PFSK-1 (cell line): ENCODE measurements around the gene PAQR3.

Experiments
- FOXP2 ChIP-seq: optimal IDR thresholded peaks from 2 replicates; pipeline ENCODE3; 2011; ENCODE audit warnings: borderline replicate concordance, control low read depth, inconsistent platforms; ENCODE audit not compliant: insufficient read depth; ENCODE audit errors: extremely low read length, extremely low read depth
- POLR2AphosphoS5 ChIP-seq: IDR thresholded peaks from 2 replicates; pipeline ENCODE4 v1.6.1; 2012; ENCODE audit warnings: low read depth, mild to moderate bottlenecking, control low read depth, low read length, moderate library complexity
- SIN3A ChIP-seq: IDR thresholded peaks from 2 replicates; pipeline ENCODE4 v1.6.1; 2012; ENCODE audit warnings: mild to moderate bottlenecking, low read length, moderate library complexity, borderline replicate concordance; ENCODE audit not compliant: insufficient read depth
- TAF1 ChIP-seq: IDR thresholded peaks from 2 replicates; pipeline ENCODE4 v1.6.1; 2012; ENCODE audit warnings: low read length, control low read depth, borderline replicate concordance; ENCODE audit not compliant: insufficient read depth
- TF ChIP-seq, protein P1 (sequence below), 2 experiments: IDR thresholded peaks; 2 replicates each; pipeline versions ENCODE4 v1.6.1 to v1.8.0; 2011 to 2012; ENCODE audit warnings: low read depth in 2 of 2, low read length in 2 of 2, control low read depth in 1 of 2, inconsistent platforms in 1 of 2, mild to moderate bottlenecking in 1 of 2, moderate library complexity in 1 of 2; ENCODE audit not compliant: insufficient read depth in 1 of 2

PAQR3 gene

DNA sequence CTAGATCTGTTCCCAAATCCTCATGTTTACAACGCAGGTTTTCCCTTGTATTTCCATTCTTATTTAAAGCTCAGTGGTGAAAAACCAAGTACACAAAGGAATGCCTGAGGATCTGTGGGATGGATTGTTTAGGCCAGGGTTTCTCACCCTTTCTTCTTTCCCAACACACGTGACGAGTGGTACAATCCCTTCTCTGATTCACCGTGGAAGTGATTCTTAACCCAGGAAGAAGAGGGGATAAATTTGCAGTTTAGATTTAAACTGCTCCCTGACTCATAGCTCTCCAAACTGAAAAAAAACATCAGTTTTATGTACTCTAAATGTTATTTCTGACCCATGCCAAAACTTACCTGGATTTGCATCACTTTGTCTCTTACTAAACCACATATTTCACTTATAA, 17.0 kb downstream of the PAQR3 start:
- TF ChIP-seq POLR2AphosphoS5 (no peak), SIN3A (no peak), FOXP2 (no peak), TAF1 (no peak)
- TF ChIP-seq, protein P1, sequence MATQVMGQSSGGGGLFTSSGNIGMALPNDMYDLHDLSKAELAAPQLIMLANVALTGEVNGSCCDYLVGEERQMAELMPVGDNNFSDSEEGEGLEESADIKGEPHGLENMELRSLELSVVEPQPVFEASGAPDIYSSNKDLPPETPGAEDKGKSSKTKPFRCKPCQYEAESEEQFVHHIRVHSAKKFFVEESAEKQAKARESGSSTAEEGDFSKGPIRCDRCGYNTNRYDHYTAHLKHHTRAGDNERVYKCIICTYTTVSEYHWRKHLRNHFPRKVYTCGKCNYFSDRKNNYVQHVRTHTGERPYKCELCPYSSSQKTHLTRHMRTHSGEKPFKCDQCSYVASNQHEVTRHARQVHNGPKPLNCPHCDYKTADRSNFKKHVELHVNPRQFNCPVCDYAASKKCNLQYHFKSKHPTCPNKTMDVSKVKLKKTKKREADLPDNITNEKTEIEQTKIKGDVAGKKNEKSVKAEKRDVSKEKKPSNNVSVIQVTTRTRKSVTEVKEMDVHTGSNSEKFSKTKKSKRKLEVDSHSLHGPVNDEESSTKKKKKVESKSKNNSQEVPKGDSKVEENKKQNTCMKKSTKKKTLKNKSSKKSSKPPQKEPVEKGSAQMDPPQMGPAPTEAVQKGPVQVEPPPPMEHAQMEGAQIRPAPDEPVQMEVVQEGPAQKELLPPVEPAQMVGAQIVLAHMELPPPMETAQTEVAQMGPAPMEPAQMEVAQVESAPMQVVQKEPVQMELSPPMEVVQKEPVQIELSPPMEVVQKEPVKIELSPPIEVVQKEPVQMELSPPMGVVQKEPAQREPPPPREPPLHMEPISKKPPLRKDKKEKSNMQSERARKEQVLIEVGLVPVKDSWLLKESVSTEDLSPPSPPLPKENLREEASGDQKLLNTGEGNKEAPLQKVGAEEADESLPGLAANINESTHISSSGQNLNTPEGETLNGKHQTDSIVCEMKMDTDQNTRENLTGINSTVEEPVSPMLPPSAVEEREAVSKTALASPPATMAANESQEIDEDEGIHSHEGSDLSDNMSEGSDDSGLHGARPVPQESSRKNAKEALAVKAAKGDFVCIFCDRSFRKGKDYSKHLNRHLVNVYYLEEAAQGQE (IDR thresholded peaks at IDR 0.05; ENCODE audit: insufficient read depth in 1 of 2, low read depth in 2 of 2, low read length in 2 of 2): no peak

DNA sequence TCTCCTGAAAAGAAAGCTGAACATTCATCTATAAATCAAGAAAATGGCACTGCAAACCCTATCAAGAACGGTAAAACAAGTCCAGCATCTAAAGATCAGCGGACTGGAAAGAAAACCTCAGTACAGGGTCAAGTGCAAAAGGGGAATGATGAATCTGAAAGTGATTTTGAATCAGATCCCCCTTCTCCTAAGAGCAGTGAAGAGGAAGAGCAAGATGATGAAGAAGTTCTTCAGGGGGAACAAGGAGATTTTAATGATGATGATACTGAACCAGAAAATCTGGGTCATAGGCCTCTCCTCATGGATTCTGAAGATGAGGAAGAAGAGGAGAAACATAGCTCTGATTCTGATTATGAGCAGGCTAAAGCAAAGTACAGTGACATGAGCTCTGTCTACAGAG, 28.6 kb downstream of the PAQR3 start:
- TF ChIP-seq POLR2AphosphoS5 (no peak), SIN3A (no peak), FOXP2 (no peak), TAF1 (no peak)
- TF ChIP-seq, protein P1 (IDR thresholded peaks at IDR 0.05; ENCODE audit: insufficient read depth in 1 of 2, low read depth in 2 of 2, low read length in 2 of 2): no peak

DNA sequence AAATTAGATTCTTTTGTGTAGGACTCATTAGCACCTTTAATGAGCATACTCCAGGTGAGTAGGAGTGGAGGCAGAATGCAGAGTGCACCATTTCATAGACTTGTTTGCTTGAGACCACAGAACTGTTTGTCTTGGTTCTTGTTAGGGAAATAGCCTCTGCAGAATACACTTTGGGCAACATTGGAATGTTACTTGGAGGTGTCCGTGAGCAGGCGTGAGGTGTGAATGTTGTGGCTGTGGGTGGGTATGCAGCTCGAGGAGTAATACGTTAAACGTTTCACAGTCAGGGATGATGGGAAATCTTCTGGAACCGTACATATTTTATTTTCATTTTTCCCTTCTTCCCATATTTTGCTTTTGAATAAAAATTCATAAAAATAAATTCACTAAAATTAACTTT, 31.6 kb downstream of the PAQR3 start:
- TF ChIP-seq TAF1 (no peak), POLR2AphosphoS5 (no peak), SIN3A (no peak), FOXP2 (no peak)
- TF ChIP-seq, protein P1 (IDR thresholded peaks at IDR 0.05; ENCODE audit: insufficient read depth in 1 of 2, low read depth in 2 of 2, low read length in 2 of 2): no peak

DNA sequence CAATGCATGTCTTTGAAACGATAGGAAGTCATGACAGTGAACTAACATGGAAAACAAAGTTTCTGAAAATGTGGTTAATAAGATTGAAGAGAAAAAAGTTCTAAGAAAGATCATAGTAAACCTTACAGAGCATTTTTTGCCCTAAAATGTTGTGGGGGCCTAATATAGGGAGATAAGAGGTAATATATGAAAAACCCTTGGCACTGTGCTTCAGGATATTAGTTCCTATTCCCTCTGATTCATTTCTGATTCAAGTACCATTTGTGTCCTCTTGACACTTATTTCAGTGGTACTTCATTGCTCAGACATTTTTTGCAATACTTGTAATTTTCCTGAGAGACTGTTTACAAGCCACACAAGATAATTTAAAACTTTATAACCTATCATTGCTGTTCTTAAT, 35.1 kb downstream of the PAQR3 start:
- TF ChIP-seq FOXP2 (no peak), SIN3A (no peak), POLR2AphosphoS5 (no peak), TAF1 (no peak)
- TF ChIP-seq, protein P1 (IDR thresholded peaks at IDR 0.05; ENCODE audit: insufficient read depth in 1 of 2, low read depth in 2 of 2, low read length in 2 of 2): no peak

DNA sequence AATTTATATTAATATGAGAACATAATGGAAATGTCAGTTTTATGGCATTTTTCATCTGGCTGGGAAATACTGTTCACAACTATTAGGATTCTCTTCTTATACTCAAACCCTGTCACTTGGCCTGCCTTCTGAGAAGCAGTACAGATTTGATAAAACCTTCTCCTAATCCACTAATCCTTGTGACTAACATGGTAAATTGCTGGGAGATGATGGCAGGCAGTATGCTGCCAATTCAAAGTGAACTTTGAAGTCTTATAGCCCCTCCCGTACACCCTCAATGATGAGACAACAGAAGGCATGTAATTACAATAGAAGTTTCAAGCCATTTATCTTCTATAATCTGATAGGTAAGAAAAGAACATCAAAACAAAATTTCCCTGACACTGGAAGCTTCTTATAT, 36.9 kb downstream of the PAQR3 start:
- no peak for TF ChIP-seq TAF1
- TF ChIP-seq FOXP2: no peak
- TF ChIP-seq, protein P1 (IDR thresholded peaks at IDR 0.05; ENCODE audit: insufficient read depth in 1 of 2, low read depth in 2 of 2, low read length in 2 of 2): no peak
- no peak for TF ChIP-seq SIN3A
- no peak for TF ChIP-seq POLR2AphosphoS5
